RWPE1 (cell line): ENCODE data around the gene CLDN10.
A peak's percentile ranks its signal among the peaks of the same experiment; 100 is the strongest.
"Not testable (repeated sequence)": the region's sequence is repeated elsewhere in the genome, so short reads cannot be mapped to it uniquely, and the experiment has no call there.

Source experiments
- CTCF ChIA-PET: fragments of 350-600 bp; sonication (Branson Sonifier 250); formaldehyde crosslinking; extraction: SDS; loops from one replicate; lab custom pipeline; 2021; lab: Yijun Ruan, JAX
- POLR2A ChIA-PET: fragments of 400-600 bp; formaldehyde crosslinking; extraction: SDS; loops from one replicate; lab custom pipeline; 2020; ENCODE audit warnings: antibody characterized with exemption; ENCODE audit not compliant: low non-redundant PET; lab: Yijun Ruan, JAX
- DNase-seq: peaks from one replicate; pipeline ENCODE4 v3.0.0; 2012; ENCODE audit warnings: low spot score
- H3K27ac ChIP-seq: fragments of 450-650 bp; 2 replicates; pipeline ENCODE4 v1.5.1; 2017
- CTCF ChIP-seq: fragments of 450-650 bp; conservative IDR thresholded peaks from 2 replicates; pipeline ENCODE4 v1.5.1; 2017; ENCODE audit warnings: low read depth, mild to moderate bottlenecking

Gene CLDN10

DNA sequence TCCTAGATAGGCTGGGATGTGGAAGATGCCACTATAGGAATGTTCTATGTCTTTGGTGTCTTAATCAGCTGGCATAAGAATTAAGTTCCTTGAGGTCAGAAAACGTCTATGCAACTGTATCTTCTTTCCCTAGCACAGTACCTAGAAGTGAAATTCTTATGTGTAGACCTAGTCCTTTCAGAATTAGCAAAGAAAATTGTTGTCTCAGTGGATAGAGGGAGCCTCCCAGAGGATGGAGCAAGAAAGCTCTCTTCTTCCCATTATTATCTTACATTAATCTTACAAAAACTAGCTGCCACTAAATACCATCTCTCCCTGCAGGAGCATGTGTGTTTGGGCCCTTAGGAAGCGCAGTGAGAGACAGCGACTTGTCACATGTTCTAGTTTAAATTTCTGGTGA lies 11.6 kb downstream of the CLDN10 start:
- DNase-seq, result no peak
- ChIA-PET POLR2A (no interaction called here), CTCF (interaction anchor here (1.2 kb wide), 1 partner anchor 27 kb away, joined by 6 read pairs; no protein-coding TSS in a partner anchor)
- H3K27ac ChIP-seq, result no peak overlapping the region
- TF ChIP-seq CTCF, result no peak

DNA sequence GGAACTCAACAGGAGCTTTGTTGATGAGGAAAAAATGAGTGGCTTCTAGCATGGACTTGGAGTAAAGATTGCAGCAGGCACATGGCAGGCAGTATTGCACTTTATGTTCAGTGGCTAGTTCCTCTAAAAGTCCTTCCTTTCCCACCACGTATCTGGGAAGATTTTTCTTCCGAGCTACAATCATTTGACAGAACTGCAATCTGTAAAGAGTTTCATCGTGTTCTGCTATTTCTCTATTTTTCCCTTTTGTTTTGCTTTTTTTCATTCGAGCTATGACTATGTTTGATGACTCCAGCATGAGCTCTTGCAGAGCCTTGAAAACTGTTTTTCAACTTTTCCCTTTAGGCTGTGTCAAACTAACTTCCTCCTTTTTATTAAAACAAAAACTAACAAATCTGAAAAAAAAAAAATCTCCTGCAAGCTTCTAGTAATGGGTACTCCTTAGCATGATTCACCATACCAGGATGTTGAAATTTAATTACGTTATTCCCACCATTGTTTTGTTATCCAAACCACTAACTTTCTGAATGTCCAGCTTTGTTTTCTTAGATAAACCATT lies 12.3 kb downstream of the CLDN10 start:
- POLR2A ChIA-PET, result no interaction called here
- no peak for TF ChIP-seq CTCF
- CTCF ChIA-PET, result interaction anchor here (0.6 to 1.2 kb wide), 2 partner anchors 28 to 71 kb away, joined by 6 to 9 read pairs; no protein-coding TSS in a partner anchor
- H3K27ac ChIP-seq, result no peak overlapping the region
- peak; percentile 32 for DNase-seq

DNA sequence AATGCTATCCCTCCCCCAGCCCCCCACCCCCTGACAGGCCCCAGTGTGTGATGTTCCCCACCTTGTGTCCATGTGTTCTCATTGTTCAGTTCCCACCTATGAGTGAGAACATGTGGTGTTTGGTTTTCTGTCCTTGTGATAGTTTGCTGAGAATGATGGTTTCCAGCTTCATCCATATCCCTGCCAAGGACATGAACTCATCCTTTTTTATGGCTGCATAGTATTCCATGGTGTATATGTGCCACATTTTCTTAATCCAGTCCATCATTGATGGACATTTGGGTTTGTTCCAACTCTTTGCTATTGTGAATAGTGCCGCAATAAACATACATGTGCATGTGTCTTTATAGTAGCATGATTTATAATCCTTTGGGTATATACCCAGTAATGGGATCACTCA lies 13.2 kb downstream of the CLDN10 start:
- DNase-seq, CTCF ChIA-PET, POLR2A ChIA-PET, H3K27ac ChIP-seq: not testable (repeated sequence)

DNA sequence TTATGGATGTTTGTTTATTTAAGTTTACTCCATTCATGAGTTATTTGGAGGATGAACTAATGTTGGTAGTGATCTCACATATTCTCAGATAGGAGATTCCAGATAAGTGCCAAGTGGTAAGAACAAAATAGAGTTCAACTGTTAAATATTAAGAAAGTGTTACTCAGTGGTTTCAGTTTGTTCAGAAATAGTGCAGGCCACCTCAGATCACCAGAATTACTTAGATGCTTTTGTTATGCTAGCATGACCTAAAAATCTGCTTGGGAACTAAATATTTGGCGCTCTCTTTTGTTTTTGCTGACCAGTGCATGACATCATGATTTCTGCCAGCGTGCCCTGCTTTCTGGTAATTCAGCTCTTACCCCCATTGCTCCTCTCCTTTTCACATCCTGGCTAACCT lies 15.6 kb downstream of the CLDN10 start:
- no peak overlapping the region for H3K27ac ChIP-seq
- no peak for DNase-seq
- TF ChIP-seq CTCF, result no peak
- POLR2A ChIA-PET, result no interaction called here
- CTCF ChIA-PET, result no interaction called here

- POLR2A ChIA-PET, result no interaction called here
- DNase-seq, result no peak
- CTCF ChIA-PET, result no interaction called here
These were observed 17.5 kb downstream of the CLDN10 start for GRCh38 chr13:95570016-95570415.

GRCh38 chr13:95571941-95572340 lies 19.4 kb downstream of the CLDN10 start:
- no peak for DNase-seq
- H3K27ac ChIP-seq, result no peak overlapping the region
- POLR2A ChIA-PET, result no interaction called here
- CTCF ChIA-PET, result no interaction called here
- no peak for TF ChIP-seq CTCF

More at GRCh38 chr13:95570016-95570415, 17.5 kb downstream of the CLDN10 start:
- TF ChIP-seq CTCF, result no peak
- no peak overlapping the region for H3K27ac ChIP-seq

GRCh38 chr13:95573221-95573620 lies 20.7 kb downstream of the CLDN10 start:
- TF ChIP-seq CTCF, result no peak
- peak; percentile 64 for DNase-seq
- no peak overlapping the region for H3K27ac ChIP-seq
- POLR2A ChIA-PET, result no interaction called here
- CTCF ChIA-PET, result no interaction called here
